Pulmonary artery endothelial cell (primary cell): ENCODE data around the gene ABCG4. TPM values are rescaled to one million over a fixed set of nuclear protein-coding genes. Genes with fewer than 3 reads are reported as not detected.

Source experiments
- DNase-seq: peaks from one replicate; pipeline ENCODE4 v3.0.0-alpha.2; 2011; ENCODE audit warnings: low read depth, low spot score
- total RNA-seq: library from RNA; depleted of rRNA; stranded (reverse); fragments of >200 nt; gene quantifications from 2 replicates; pipeline ENCODE4 v1.2.3, GENCODE V29; 2014

The ABCG4 gene
- total RNA-seq, 1 donor from 2014 or later = 0.20 TPM

DNA sequence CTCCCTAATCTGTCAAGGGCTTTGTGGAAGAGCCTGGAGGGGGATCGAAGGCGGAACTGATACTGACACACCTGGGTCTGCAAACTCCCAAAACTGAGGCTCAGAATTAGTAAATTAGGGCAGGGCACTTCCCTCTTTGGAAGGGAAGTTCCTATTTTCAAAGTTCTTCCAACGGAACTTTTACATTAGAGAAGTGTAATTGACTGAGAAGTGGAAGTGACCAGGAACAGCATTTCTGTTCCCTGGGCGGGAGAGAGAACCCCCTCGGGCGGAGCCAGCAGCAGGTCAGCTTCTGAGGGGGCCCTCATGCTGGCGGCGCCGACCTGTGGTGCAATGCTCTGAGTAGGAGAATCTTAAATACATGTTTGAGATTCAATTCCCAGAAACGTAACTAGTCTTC, 56.2 kb downstream of the ABCG4 start:
- DNase-seq = no peak

DNA sequence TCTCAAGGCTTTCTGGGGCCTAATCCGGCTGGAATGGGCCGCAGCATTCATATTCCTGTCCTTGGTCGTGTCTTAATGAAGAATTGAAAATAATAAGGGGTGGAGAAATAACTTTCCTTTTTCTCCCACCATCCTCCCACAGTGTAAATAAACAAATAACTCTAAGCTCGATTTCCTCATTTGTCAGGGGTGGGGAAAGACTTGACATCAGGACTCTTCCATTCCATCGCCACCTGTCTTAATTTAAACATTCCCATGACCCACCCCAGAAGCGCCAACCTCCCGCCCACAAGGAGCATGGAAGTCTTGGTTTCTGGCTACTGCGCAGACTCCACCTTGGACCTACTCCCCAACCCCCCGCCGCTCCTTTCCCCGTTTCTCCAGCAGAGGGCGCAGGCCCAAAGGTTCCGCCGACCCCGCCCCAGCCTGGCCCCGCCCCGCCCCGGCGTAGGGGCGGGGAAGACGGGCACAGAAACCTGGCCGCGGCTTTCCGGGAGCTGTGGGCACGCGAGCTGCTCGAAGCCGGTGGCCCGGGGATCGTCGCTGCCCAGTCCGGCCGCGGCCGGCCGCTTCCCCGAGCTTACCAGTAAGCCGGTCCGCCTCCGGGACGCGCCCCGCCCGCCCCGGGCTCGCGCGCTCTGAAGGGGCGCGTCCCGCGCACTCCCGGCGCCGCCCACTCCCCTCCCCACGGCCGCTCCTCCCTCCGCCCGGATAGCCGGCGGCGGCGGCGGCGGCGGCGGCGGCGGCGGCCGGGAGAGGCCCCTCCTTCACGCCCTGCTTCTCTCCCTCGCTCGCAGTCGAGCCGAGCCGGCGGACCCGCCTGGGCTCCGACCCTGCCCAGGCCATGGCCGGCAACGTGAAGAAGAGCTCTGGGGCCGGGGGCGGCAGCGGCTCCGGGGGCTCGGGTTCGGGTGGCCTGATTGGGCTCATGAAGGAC, 57.0 kb downstream of the ABCG4 start, which contains the start of gene CBL:
Gene CBL, plus strand, starts transcription at position 766 of the 937 bp plus-strand sequence. Its CDS starts 79 bp downstream, at position 845.
- peak; percentile 43 for DNase-seq

DNA sequence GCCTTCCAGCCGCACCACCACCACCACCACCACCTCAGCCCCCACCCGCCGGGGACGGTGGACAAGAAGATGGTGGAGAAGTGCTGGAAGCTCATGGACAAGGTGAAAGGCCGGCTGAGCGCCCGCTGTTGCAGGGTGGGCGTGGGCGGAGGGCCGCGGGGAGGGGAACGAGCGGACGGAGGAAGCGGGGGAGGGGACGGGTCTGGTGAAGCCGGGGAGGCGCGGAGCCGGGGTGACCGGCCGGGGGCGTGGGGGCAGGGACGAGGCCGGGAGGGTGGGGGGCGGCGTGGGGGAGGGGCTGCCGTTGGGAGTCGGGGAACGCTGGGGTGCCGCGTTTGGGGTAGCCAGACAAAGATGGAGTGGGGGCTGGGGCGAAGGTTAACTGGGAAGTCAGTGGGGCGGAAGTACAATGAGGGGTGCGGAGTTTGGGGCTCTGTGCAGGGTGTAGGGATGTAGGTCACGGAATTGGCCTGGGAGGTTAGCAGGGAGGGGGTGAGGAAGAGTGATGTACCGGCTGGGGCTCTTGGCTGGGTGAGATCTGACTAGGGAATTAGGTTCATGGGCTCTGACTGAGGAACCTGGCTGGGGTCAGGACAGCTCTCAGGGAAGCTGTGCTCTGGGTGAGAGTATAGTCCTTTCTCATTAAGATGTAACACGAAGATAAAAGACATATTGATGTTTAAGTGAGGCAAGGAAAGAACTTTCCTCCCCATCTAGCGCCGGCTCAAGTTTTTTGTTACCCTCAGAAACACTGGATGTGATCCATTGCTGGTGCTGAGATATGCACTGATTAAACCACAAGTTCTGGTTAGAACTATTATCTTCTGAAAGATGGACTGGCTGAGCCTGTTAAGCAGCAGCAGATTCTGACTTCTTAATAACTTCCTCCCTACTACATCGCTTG, 57.9 kb downstream of the ABCG4 start:
- no peak for DNase-seq

DNA sequence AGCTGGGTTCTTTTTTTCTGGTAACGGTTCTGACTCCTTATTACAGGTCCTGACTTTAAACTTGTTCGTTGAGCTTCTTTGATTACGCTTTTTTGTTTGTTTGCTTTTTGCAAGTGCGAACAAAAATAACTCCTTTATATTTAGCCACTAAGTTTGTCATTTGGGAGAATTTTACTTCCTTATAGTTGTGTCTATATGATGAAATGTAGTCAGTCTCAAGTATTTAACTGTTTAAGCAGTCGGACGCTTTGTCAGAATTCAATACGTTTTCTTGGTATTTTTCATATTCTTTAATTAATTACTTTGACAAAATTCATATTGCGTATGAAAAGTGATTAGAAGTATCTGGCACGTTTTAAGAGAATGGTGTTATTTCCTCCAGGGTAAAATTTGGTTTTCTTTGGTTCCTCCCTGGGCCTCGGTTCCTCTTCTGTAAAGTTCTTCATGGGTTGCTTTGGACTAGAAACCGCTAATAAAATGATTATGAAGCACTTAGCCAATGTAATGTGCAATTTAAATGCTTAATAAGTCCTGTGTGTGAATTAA, 58.6 kb downstream of the ABCG4 start:
- no peak for DNase-seq

DNA sequence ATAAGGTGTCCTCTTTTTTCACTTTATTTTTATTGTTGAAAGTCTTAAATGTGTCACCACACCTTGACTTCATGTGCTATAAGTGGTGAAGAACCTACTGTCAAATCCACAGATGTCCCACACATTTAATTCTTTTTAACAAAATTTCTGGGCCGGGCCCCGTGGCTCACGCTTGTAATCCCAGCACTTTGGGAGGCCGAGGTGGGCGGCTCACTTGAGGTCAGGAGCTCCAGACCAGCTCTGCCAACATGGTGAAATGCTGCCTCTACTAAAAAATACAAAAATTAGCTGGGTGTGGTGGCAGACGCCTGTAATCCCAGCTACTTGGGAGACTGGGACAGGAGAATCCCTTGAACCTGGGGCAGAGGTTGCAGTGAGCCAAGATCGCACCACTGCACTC, 60.3 kb downstream of the ABCG4 start:
- no peak for DNase-seq

DNA sequence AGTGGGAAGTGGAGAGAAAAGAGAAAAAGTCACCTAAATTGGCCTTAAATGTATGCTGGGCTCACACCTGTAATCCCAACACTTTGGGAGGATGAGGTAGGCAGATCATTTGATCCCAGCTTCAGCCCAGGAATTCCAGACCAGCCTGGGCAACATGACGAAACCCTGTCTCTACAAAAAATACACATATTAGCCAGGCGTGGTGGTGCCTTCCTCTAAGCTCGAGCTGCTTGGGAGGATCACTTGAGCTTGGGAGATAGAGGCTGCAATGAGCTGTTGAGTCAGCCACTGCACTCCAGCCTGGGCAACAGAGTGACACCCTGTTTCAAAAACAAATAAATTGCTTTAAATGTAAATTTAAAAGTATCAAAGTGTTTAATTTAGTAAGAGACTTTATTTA, 61.2 kb downstream of the ABCG4 start:
- DNase-seq = no peak

Other genes with a start within 250 kb of the ABCG4 start
- gene BCL9L, start 223.1 kb upstream of the ABCG4 start, total RNA-seq = 8.3 and 9.1 TPM in 2 replicates
- not detected in 2 replicates for gene UPK2, start 192.8 kb upstream of the ABCG4 start, total RNA-seq
- not detected in 2 replicates for gene FOXR1, start 177.3 kb upstream of the ABCG4 start, total RNA-seq
- 11.6 and 13.9 TPM in 2 replicates for gene CENATAC, start 150.9 kb upstream of the ABCG4 start, total RNA-seq
- gene RPS25, start 130.7 kb upstream of the ABCG4 start, total RNA-seq = 629 and 746 TPM in 2 replicates
- gene TRAPPC4, start 130.3 kb upstream of the ABCG4 start, total RNA-seq = 64.5 and 119 TPM in 2 replicates
- gene SLC37A4, start 118.2 kb upstream of the ABCG4 start, total RNA-seq = 15.2 and 15.4 TPM in 2 replicates
- gene HYOU1, start 91.8 kb upstream of the ABCG4 start, total RNA-seq = 174 and 354 TPM in 2 replicates
- gene VPS11, start 81.2 kb upstream of the ABCG4 start, total RNA-seq = 21.5 and 27.4 TPM in 2 replicates
- gene HMBS, start 64.2 kb upstream of the ABCG4 start, total RNA-seq = 7.8 and 11.0 TPM in 2 replicates
- gene DPAGT1, start 47.2 kb upstream of the ABCG4 start, total RNA-seq = 14.4 and 32.7 TPM in 2 replicates
- gene C2CD2L, start 41.7 kb upstream of the ABCG4 start, total RNA-seq = 2.0 and 4.5 TPM in 2 replicates
- 15.4 and 17.7 TPM in 2 replicates for gene HINFP, start 27.5 kb upstream of the ABCG4 start, total RNA-seq
- 10.9 and 15.5 TPM in 2 replicates for gene NLRX1, start 19.7 kb downstream of the ABCG4 start, total RNA-seq
- 0.13 TPM in 1 of 2 replicates, not detected in the other for gene NHERF4, start 36.4 kb downstream of the ABCG4 start, total RNA-seq
- gene CBL, start 57.3 kb downstream of the ABCG4 start, total RNA-seq = 11.9 and 14.8 TPM in 2 replicates
- gene MCAM, start 168.1 kb downstream of the ABCG4 start, total RNA-seq = 1,937 and 2,031 TPM in 2 replicates
- 4.4 and 6.0 TPM in 2 replicates for gene RNF26, start 185.5 kb downstream of the ABCG4 start, total RNA-seq
- 61.2 and 101 TPM in 2 replicates for gene C1QTNF5, start 191.8 kb downstream of the ABCG4 start, total RNA-seq
- not detected in 2 replicates for gene MFRP, start 197.7 kb downstream of the ABCG4 start, total RNA-seq
- gene USP2, start 232.6 kb downstream of the ABCG4 start, total RNA-seq = 0.13 and 0.14 TPM in 2 replicates